Endometrial microvascular endothelial cells (primary cell): ENCODE results near the gene SLC6A16. TPM values are rescaled to one million over a fixed set of nuclear protein-coding genes. Genes with fewer than 3 reads are reported as not detected.
"Not testable (repeated sequence)": the region's sequence is repeated elsewhere in the genome, so short reads cannot be mapped to it uniquely, and the experiment has no call there.

Source experiments
- in situ Hi-C: cut with HindIII; loops from 2 replicates; pipeline ENCODE4 v1.10.0; 2017; ENCODE audit warnings: low sequenced_read_pairs, low pct_unique_long_range_greater_than_20kb; ENCODE audit errors: inconsistent ontology term
- total RNA-seq: library from RNA; depleted of rRNA; stranded (reverse); fragments of >200 nt; gene quantifications from one replicate; pipeline ENCODE4 v1.2.3, GENCODE V29; 2015; ENCODE audit errors: inconsistent ontology term

The SLC6A16 gene
- total RNA-seq, 1 donor from 2014 or later = not detected

GRCh38 chr19:49333418-49333805 is 8.4 kb upstream of the SLC6A16 start:
- in situ Hi-C loops = no loop called here

GRCh38 chr19:49332691-49333417 is 7.9 kb upstream of the SLC6A16 start:
- in situ Hi-C loops = not testable (repeated sequence)

GRCh38 chr19:49331616-49332055 is 6.6 kb upstream of the SLC6A16 start:
- in situ Hi-C loops = no loop called here

GRCh38 chr19:49331187-49331586 is 6.2 kb upstream of the SLC6A16 start:
- in situ Hi-C loops = not testable (repeated sequence)

GRCh38 chr19:49328741-49329140 is 3.8 kb upstream of the SLC6A16 start:
- in situ Hi-C loops = no loop called here

GRCh38 chr19:49327878-49328544 is 3.0 kb upstream of the SLC6A16 start:
- in situ Hi-C loops = no loop called here

GRCh38 chr19:49326165-49326704 is 1.2 kb upstream of the SLC6A16 start:
- in situ Hi-C loops = no loop called here

- in situ Hi-C loops = not testable (repeated sequence)
Measured at GRCh38 chr19:49325756-49326155, 765 bp upstream of the SLC6A16 start.

- in situ Hi-C loops = no loop called here
Measured at GRCh38 chr19:49318296-49318695, 6.7 kb downstream of the SLC6A16 start.

- in situ Hi-C loops = no loop called here
Measured at GRCh38 chr19:49316284-49316683, 8.7 kb downstream of the SLC6A16 start.

- in situ Hi-C loops = no loop called here
Measured at GRCh38 chr19:49315111-49315510, 9.9 kb downstream of the SLC6A16 start.

GRCh38 chr19:49309087-49309486 is 15.9 kb downstream of the SLC6A16 start:
- in situ Hi-C loops = no loop called here

- in situ Hi-C loops = not testable (repeated sequence)
Measured at GRCh38 chr19:49306734-49307133, 18.3 kb downstream of the SLC6A16 start.

- in situ Hi-C loops = no loop called here
Measured at GRCh38 chr19:49301866-49302252, 23.1 kb downstream of the SLC6A16 start.

GRCh38 chr19:49301165-49301865 is 23.7 kb downstream of the SLC6A16 start:
- in situ Hi-C loops = no loop called here

- in situ Hi-C loops = not testable (repeated sequence)
Measured at GRCh38 chr19:49298653-49299052, 26.3 kb downstream of the SLC6A16 start.

- in situ Hi-C loops = no loop called here
Measured at GRCh38 chr19:49297403-49297802, 27.6 kb downstream of the SLC6A16 start.

- in situ Hi-C loops = no loop called here
Measured at GRCh38 chr19:49295208-49295880, 29.6 kb downstream of the SLC6A16 start.

- in situ Hi-C loops = no loop called here
Measured at GRCh38 chr19:49294401-49294800, 30.6 kb downstream of the SLC6A16 start.
